Activated CD8-positive, alpha-beta memory T cell treated with anti-CD3 and anti-CD28 coated beads for 1 hour (primary cell): Measurements from ENCODE around the gene NOP56.

ENCODE experiments used
- DNase-seq, 2 donors: peaks; one replicate each; pipeline ENCODE4 v3.0.0-alpha.2; 2020; ENCODE audit warnings: low read depth in 1 of 2; ENCODE audit errors: extremely low read depth in 1 of 2

Gene NOP56

GRCh38 chr20:2699775-2700413, 47.5 kb downstream of the NOP56 start:
- no peak for DNase-seq

- DNase-seq = no peak
Measured at GRCh38 chr20:2700913-2701620, 48.6 kb downstream of the NOP56 start.

GRCh38 chr20:2701671-2702081, 49.2 kb downstream of the NOP56 start:
- no peak for DNase-seq

GRCh38 chr20:2703716-2704475, 51.5 kb downstream of the NOP56 start:
- no peak for DNase-seq

- no peak for DNase-seq
Measured at GRCh38 chr20:2705931-2706645, 53.7 kb downstream of the NOP56 start.

- DNase-seq = no peak
Measured at GRCh38 chr20:2706688-2707352, 54.4 kb downstream of the NOP56 start.

- DNase-seq = no peak
Measured at GRCh38 chr20:2707353-2708072, 55.1 kb downstream of the NOP56 start.
